ENCODE data around the gene GRIK4. TPM values are rescaled to one million over a fixed set of nuclear protein-coding genes. Genes with fewer than 3 reads are reported as not detected.
"Not testable (repeated sequence)": the region's sequence is repeated elsewhere in the genome, so short reads cannot be mapped to it uniquely, and the experiment has no call there.

The GRIK4 gene
- total and polyA plus RNA-seq, 4 donors: 0.05 to 0.25 (median 0.06) TPM; not detected in 1

GRCh38 chr11:120756931-120757330, 245.4 kb downstream of the GRIK4 start:
- Histone ChIP-seq H3K27ac (ENCODE audit: low read depth in 1 of 2, low read length in 2 of 2) (no peak overlapping the region), H3K4me3 (ENCODE audit: low read depth in 1 of 3, low read length in 3 of 3) (no peak overlapping the region), H3K36me3 (ENCODE audit: control insufficient read depth in 4 of 4, insufficient read depth in 3 of 4, low read depth in 1 of 4, low read length in 3 of 4) (no peaks in the 10 kb centered on the region), H3K9ac (ENCODE audit: low read depth in 1 of 2, low read length in 2 of 2) (no peak overlapping the region), H3K9me3 (ENCODE audit: control insufficient read depth in 4 of 4, low read length in 3 of 4) (no peaks in the 10 kb centered on the region), H3K27me3 (ENCODE audit: control insufficient read depth in 4 of 4, insufficient read depth in 4 of 4, low read length in 3 of 4) (no peaks in the 10 kb centered on the region), H3K4me1 (ENCODE audit: control insufficient read depth in 4 of 4, insufficient read depth in 4 of 4, low read length in 3 of 4) (no peaks in the 10 kb centered on the region)
- 75% methylated on average over 3 of the region's 3 CpGs for WGBS
- DNase-seq (ENCODE audit: low spot score): no peak
- TF ChIP-seq RXRA (IDR thresholded peaks at IDR 0.05) (no peak), HNF4A (conservative IDR thresholded peaks at IDR 0.05) (no peak), ZBTB33 (IDR thresholded peaks at IDR 0.05) (no peak), HNF4G (IDR thresholded peaks at IDR 0.05) (no peak), NR2F2 (IDR thresholded peaks at IDR 0.05) (no peak), EGR1 (IDR thresholded peaks at IDR 0.05; ENCODE audit: low read depth in 2 of 2) (no peak), JUND (IDR thresholded peaks at IDR 0.05) (no peak), RAD21 (IDR thresholded peaks at IDR 0.05) (no peak)
- TF ChIP-seq, protein P1, sequence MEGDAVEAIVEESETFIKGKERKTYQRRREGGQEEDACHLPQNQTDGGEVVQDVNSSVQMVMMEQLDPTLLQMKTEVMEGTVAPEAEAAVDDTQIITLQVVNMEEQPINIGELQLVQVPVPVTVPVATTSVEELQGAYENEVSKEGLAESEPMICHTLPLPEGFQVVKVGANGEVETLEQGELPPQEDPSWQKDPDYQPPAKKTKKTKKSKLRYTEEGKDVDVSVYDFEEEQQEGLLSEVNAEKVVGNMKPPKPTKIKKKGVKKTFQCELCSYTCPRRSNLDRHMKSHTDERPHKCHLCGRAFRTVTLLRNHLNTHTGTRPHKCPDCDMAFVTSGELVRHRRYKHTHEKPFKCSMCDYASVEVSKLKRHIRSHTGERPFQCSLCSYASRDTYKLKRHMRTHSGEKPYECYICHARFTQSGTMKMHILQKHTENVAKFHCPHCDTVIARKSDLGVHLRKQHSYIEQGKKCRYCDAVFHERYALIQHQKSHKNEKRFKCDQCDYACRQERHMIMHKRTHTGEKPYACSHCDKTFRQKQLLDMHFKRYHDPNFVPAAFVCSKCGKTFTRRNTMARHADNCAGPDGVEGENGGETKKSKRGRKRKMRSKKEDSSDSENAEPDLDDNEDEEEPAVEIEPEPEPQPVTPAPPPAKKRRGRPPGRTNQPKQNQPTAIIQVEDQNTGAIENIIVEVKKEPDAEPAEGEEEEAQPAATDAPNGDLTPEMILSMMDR (IDR thresholded peaks at IDR 0.05; ENCODE audit: low read depth, low read length, missing input control): no peak

DNA sequence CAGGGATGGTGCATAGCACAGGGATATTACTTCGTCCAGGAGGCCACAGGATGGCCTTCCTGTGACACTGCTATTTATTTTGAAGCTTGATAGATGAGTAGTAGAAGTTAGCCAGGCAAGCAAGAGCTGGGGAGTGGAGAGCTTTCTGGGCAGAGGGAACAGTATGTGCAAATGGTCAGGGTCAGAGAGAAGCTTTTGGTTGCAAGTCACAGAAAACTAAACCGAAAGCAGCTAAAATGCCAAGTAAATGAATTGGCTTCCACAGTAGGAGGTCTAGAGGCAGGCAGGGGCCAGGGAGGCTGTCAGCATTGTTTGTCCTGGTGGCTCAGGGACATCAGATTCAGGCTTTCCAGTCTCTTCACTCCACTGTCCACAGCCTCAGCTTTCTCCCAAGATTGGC, 247.5 kb downstream of the GRIK4 start:
- 69% methylated on average over 2 of the region's 2 CpGs for WGBS
- no peak for TF ChIP-seq ZBTB33 (IDR thresholded peaks at IDR 0.05)
- TF ChIP-seq HNF4G (IDR thresholded peaks at IDR 0.05): no peak
- TF ChIP-seq, protein P1 (IDR thresholded peaks at IDR 0.05; ENCODE audit: low read depth, low read length, missing input control): no peak
- TF ChIP-seq, protein P2, sequence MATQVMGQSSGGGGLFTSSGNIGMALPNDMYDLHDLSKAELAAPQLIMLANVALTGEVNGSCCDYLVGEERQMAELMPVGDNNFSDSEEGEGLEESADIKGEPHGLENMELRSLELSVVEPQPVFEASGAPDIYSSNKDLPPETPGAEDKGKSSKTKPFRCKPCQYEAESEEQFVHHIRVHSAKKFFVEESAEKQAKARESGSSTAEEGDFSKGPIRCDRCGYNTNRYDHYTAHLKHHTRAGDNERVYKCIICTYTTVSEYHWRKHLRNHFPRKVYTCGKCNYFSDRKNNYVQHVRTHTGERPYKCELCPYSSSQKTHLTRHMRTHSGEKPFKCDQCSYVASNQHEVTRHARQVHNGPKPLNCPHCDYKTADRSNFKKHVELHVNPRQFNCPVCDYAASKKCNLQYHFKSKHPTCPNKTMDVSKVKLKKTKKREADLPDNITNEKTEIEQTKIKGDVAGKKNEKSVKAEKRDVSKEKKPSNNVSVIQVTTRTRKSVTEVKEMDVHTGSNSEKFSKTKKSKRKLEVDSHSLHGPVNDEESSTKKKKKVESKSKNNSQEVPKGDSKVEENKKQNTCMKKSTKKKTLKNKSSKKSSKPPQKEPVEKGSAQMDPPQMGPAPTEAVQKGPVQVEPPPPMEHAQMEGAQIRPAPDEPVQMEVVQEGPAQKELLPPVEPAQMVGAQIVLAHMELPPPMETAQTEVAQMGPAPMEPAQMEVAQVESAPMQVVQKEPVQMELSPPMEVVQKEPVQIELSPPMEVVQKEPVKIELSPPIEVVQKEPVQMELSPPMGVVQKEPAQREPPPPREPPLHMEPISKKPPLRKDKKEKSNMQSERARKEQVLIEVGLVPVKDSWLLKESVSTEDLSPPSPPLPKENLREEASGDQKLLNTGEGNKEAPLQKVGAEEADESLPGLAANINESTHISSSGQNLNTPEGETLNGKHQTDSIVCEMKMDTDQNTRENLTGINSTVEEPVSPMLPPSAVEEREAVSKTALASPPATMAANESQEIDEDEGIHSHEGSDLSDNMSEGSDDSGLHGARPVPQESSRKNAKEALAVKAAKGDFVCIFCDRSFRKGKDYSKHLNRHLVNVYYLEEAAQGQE (IDR thresholded peaks at IDR 0.05): no peak
- no peak for TF ChIP-seq NR2F2 (IDR thresholded peaks at IDR 0.05)
- TF ChIP-seq FOXA1 (IDR thresholded peaks at IDR 0.05): no peak
- TF ChIP-seq GABPA (IDR thresholded peaks at IDR 0.05 in 1 of 2, conservative IDR thresholded peaks at IDR 0.05 in 1 of 2): no peak
- no peak for TF ChIP-seq HNF4A (conservative IDR thresholded peaks at IDR 0.05)
- no peak for TF ChIP-seq SP1 (IDR thresholded peaks at IDR 0.05)

DNA sequence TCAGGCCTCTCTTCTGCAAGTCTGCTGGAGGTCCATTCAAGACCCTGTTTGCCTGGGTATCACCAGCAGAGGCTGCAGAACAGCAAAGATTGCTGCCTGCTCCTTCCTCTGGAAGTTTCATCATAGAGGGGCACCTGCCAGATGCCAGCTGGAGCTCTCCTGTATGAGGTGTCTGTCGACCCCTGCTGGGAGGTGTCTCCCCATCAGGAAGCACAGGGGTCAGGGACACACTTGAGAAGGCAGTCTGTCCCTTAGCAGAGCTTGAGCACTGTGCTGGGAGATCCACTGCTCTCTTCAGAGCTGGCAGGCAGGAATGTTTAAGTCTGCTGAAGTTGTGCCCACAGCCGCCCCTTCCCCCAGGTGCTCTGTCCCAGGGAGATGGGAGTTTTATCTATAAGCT, 254.2 kb downstream of the GRIK4 start:
- not testable (repeated sequence) for DNase-seq (ENCODE audit: low spot score); H3K4me3 ChIP-seq (ENCODE audit: low read depth in 1 of 3, low read length in 3 of 3); H3K9ac ChIP-seq (ENCODE audit: low read depth in 1 of 2, low read length in 2 of 2); H3K4me1 ChIP-seq (ENCODE audit: control insufficient read depth in 4 of 4, insufficient read depth in 4 of 4, low read length in 3 of 4); H3K36me3 ChIP-seq (ENCODE audit: control insufficient read depth in 4 of 4, insufficient read depth in 3 of 4, low read depth in 1 of 4, low read length in 3 of 4); H3K9me3 ChIP-seq (ENCODE audit: control insufficient read depth in 4 of 4, low read length in 3 of 4); H3K27me3 ChIP-seq (ENCODE audit: control insufficient read depth in 4 of 4, insufficient read depth in 4 of 4, low read length in 3 of 4); H3K27ac ChIP-seq (ENCODE audit: low read depth in 1 of 2, low read length in 2 of 2)
- WGBS: 69% methylated on average over 2 of the region's 2 CpGs

More for the DNA sequence above, 247.5 kb downstream of the GRIK4 start:
- Histone ChIP-seq H3K36me3 (ENCODE audit: control insufficient read depth in 4 of 4, insufficient read depth in 3 of 4, low read depth in 1 of 4, low read length in 3 of 4) (no peaks in the 10 kb centered on the region), H3K9ac (ENCODE audit: low read depth in 1 of 2, low read length in 2 of 2) (no peak overlapping the region), H3K4me1 (ENCODE audit: control insufficient read depth in 4 of 4, insufficient read depth in 4 of 4, low read length in 3 of 4) (no peaks in the 10 kb centered on the region), H3K9me3 (ENCODE audit: control insufficient read depth in 4 of 4, low read length in 3 of 4) (no peaks in the 10 kb centered on the region), H3K27ac (ENCODE audit: low read depth in 1 of 2, low read length in 2 of 2) (no peak overlapping the region), H3K4me3 (ENCODE audit: low read depth in 1 of 3, low read length in 3 of 3) (no peak overlapping the region), H3K27me3 (ENCODE audit: control insufficient read depth in 4 of 4, insufficient read depth in 4 of 4, low read length in 3 of 4) (no peaks in the 10 kb centered on the region)
- DNase-seq (ENCODE audit: low spot score): no peak

Measured in liver (tissue), 9 donors.